Epithelial cell of proximal tubule (primary cell): ENCODE measurements around the gene TXNDC11. TPM values are rescaled to one million over a fixed set of nuclear protein-coding genes. Genes with fewer than 3 reads are reported as not detected.
"Not testable (repeated sequence)": the region's sequence is repeated elsewhere in the genome, so short reads cannot be mapped to it uniquely, and the experiment has no call there.

Source experiments
- DNase-seq: peaks from one replicate; pipeline ENCODE4 v3.0.0-alpha.2; 2011; ENCODE audit warnings: low read depth
- H3K4me3 ChIP-seq: 2 replicates; pipeline ENCODE4 v1.5.1; 2011; ENCODE audit warnings: low read depth, mild to moderate bottlenecking, low read length
- total RNA-seq: library from RNA; depleted of rRNA; stranded (reverse); fragments of >200 nt; gene quantifications from 2 replicates; pipeline ENCODE4 v1.2.3, GENCODE V29; 2015
- TF ChIP-seq, protein P1 (sequence below): conservative IDR thresholded peaks from 2 replicates; pipeline ENCODE4 v1.5.1; 2012; ENCODE audit warnings: low read depth, mild to moderate bottlenecking, low read length

TXNDC11 gene, protein sequence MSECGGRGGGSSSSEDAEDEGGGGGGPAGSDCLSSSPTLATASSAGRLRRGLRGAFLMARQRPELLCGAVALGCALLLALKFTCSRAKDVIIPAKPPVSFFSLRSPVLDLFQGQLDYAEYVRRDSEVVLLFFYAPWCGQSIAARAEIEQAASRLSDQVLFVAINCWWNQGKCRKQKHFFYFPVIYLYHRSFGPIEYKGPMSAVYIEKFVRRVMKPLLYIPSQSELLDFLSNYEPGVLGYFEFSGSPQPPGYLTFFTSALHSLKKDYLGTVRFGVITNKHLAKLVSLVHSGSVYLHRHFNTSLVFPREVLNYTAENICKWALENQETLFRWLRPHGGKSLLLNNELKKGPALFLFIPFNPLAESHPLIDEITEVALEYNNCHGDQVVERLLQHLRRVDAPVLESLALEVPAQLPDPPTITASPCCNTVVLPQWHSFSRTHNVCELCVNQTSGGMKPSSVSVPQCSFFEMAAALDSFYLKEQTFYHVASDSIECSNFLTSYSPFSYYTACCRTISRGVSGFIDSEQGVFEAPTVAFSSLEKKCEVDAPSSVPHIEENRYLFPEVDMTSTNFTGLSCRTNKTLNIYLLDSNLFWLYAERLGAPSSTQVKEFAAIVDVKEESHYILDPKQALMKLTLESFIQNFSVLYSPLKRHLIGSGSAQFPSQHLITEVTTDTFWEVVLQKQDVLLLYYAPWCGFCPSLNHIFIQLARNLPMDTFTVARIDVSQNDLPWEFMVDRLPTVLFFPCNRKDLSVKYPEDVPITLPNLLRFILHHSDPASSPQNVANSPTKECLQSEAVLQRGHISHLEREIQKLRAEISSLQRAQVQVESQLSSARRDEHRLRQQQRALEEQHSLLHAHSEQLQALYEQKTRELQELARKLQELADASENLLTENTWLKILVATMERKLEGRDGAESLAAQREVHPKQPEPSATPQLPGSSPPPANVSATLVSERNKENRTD
- 20.2 and 29.9 TPM in 2 replicates for total RNA-seq

DNA sequence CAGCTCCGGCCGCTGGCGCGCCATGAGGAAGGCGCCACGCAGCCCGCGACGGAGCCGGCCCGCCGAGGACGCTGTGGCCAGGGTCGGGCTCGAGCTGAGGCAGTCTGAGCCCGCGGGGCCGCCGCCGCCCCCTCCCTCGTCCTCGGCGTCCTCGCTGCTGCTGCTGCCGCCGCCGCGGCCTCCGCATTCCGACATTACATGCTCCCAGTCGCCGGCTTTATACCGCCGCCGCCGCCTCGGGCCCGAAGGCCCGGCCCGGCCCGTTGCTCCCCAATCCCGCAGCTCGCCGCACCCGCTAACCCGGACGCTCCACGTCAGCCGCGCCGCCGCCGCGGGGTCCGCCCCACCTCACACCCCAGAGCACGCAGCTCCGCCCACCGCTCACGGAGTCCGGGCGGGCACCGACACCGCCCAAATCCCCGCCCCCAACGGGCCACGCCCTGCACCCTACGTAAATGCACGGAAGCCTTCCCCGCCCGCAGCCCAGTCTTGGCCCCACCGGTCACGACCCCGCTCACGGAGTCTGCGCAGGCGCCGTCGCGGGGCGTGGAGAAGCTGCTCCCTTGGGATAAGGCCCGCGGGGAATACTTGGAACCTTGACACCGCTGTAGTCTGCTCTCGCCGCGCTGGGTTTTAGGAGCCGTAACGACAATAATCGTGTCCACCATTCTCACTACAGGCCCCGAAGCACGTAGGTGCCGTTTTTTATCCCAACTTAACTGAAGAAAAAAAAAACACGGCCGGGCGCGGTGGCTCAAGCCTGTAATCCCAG, at the start of gene TXNDC11:
Gene TXNDC11 (minus strand): TSS at position 322 of the 772 bp plus-strand sequence. CDS start 127 bp downstream, at position 195.
- peak; percentile 66 for DNase-seq
- peak within 1 kb of the TSS; percentile 97 for H3K4me3 ChIP-seq
- TF ChIP-seq, protein P1, sequence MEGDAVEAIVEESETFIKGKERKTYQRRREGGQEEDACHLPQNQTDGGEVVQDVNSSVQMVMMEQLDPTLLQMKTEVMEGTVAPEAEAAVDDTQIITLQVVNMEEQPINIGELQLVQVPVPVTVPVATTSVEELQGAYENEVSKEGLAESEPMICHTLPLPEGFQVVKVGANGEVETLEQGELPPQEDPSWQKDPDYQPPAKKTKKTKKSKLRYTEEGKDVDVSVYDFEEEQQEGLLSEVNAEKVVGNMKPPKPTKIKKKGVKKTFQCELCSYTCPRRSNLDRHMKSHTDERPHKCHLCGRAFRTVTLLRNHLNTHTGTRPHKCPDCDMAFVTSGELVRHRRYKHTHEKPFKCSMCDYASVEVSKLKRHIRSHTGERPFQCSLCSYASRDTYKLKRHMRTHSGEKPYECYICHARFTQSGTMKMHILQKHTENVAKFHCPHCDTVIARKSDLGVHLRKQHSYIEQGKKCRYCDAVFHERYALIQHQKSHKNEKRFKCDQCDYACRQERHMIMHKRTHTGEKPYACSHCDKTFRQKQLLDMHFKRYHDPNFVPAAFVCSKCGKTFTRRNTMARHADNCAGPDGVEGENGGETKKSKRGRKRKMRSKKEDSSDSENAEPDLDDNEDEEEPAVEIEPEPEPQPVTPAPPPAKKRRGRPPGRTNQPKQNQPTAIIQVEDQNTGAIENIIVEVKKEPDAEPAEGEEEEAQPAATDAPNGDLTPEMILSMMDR, result no peak

DNA sequence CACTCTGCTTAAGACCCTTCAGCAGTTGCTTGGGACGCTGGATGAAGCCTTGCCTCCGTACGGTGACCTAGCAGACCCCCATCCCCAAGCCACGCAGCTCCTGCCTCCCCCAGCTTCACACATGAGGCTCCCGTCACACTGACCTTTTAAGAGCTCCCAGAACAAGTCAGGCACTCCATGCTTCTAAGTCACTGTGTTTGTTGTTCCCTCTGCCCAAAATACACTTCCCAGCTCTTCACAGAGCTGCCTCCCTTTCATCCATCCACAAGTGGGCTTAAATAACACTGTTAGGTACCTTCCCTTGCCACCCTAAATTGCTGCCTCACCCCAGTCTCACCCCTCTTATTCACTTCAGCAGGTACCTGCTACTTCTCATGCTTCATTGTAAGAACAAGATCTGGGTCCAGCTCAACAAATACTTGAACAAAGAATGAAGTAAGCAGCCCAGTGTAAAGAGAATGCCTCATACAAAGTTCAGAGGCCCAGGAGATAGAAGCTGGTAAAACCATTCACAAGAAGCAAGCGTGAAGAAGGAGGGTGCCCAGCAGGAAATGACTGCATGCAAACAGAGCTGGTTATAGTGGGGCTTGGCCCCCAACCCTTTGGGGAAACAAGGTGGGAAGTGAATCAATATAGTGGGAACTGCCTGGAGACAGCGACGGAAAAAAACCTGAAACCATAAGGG, 48.6 kb upstream of the TXNDC11 start:
- no peak overlapping the region for H3K4me3 ChIP-seq
- TF ChIP-seq, protein P1, result no peak
- DNase-seq, result no peak

DNA sequence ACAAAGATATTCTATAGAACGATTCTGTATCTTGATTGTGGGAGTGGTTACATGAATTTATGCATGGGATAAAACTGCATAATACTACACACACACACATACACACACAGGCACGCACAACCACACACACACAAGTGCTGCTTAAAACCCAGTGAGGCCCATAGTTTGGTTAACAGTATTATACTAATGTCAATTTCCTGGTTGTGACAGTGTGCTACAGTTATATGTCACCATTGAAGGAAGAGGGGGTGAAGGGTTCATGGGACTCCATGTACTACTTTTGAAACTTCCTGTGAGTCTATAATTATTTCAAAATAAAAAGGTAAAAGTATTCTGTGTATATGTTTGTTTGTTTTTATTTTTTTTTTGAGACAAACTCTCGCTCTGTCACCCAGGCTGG, 46.3 kb upstream of the TXNDC11 start:
- H3K4me3 ChIP-seq, result no peak overlapping the region
- TF ChIP-seq, protein P1, result no peak
- DNase-seq, result no peak

DNA sequence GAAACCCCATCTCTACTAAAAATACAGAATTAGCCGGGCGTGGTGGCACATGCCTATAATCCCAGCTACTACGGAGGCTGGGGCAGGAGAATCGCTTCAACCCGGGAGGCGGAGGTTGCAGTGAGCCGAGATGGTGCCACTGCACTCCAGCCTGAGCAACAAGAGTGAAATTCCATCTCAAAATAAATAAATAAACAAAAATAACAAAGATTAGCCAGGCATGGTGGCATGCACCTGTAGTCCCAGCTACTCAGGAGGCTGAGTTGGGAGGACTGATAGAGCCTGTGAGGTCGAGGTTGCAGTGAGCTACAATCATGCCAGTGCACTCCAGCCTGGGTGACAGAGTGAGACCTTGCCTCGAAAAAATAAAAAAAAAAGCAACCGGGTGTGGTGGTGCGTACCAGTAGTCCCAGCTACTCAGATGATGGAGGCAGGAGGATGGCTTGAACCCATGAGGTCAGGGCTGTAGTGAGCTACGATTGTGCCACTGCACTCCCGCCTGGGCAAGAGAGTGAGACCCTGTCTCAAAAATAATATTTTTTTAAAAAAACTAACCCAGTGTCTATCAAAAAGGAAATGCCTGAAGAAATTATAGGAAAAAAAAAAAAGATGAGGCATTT, 42.4 kb upstream of the TXNDC11 start:
- not testable (repeated sequence) for H3K4me3 ChIP-seq, DNase-seq

DNA sequence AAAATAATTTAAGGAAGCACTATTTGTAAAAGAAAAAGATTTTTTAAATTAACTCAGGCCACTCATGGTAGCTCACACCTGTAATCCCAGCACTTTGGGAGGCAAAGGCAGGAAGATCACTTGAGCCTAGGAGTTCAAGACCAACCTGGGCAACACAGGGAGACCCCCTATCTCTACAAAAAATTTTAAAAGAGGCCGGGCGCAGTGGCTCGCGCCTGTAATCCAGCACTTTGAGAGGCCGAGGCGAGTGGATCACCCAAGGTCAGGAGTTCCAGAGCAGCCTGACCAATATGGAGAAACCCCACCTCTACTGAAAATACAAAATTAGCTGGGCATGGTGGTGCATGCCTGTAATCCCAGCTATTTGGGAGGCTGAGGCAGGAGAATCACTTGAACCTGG, 41.7 kb upstream of the TXNDC11 start:
- not testable (repeated sequence) for H3K4me3 ChIP-seq, DNase-seq

DNA sequence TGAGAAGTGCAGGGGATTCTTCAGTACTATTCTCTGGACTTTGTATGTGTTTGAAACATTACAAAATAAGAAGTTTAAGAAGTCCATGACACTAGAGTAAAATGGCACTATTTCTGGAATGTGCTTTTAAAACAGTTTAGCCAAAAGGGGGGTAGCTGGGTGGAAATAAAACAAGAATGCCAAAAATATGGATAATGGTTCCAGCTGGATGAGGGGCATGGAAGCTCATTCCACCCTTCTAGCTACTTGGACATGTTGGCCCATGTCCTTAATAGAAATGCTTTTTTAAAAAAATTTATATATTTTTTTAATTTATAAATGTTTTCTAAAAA, 41.3 kb upstream of the TXNDC11 start:
- no peak for DNase-seq
- no peak overlapping the region for H3K4me3 ChIP-seq
- TF ChIP-seq, protein P1, result no peak
